ENCODE data around the gene NCOA3. TPM values are rescaled to one million over a fixed set of nuclear protein-coding genes. Genes with fewer than 3 reads are reported as not detected.
A peak's percentile ranks its signal among the peaks of the same experiment; 100 is the strongest.

NCOA3 gene
- total and polyA plus RNA-seq, 2 of the 8 experiments (the other 6 are each of a cell fraction or from before 2014, with no cell fraction given), result 7.9 to 24.7 TPM

- Histone ChIP-seq H4K91ac (replicated peaks; ENCODE audit: insufficient read length, low read length) (peak overlapping the region; percentile 40), H4K8ac (ENCODE audit: extremely low read depth, insufficient read depth, low read length) (peak overlapping the region; percentile 20; the same call in 1 of the 2 replicates), H3K4me2 (ENCODE audit: insufficient read depth in 1 of 2, low read depth in 2 of 2, low read length in 2 of 2) (no peak overlapping the region), H2BK15ac (ENCODE audit: low read length) (no peak overlapping the region), H3K18ac (ENCODE audit: extremely low read depth, low read length) (no peak overlapping the region), H2BK5ac (ENCODE audit: low read depth, low read length) (no peak overlapping the region), H3K9me3 (ENCODE audit: insufficient read depth in 2 of 2, low read depth in 1 of 2, low read length in 1 of 2) (peaks cover 0 to 3% of the 10 kb centered on the region in 2 experiments; a peak in 2 of 4 replicates), H2BK120ac (replicated peaks; ENCODE audit: low read depth, low read length) (no peak overlapping the region), H2BK20ac (ENCODE audit: low read length) (no peak overlapping the region), H3K23ac (ENCODE audit: insufficient read length) (no peak overlapping the region), H4K20me1 (replicated peaks in 1 of 2; ENCODE audit: control insufficient read depth in 1 of 2, insufficient read depth in 2 of 2, low read length in 2 of 2) (peaks cover 0 to 4% of the 10 kb centered on the region in 2 experiments), H3K36me3 (ENCODE audit: control insufficient read depth in 2 of 4, insufficient read depth in 4 of 4, low read length in 3 of 4) (peaks cover 0 to 3% (median 0%) of the 10 kb centered on the region in 4 experiments; a peak in 1 of 8 replicates), H3K14ac (ENCODE audit: insufficient read length) (no peak overlapping the region), H3K4me1 (replicated peaks in 1 of 4; ENCODE audit: control insufficient read depth in 3 of 4, insufficient read depth in 4 of 4, low read length in 3 of 4) (peaks cover 0 to 7% (median 4%) of the 10 kb centered on the region in 4 experiments; a peak in 5 of 7 replicates), H2BK12ac (ENCODE audit: low read depth, low read length) (no peak overlapping the region), H4K5ac (ENCODE audit: insufficient read length, low read depth, low read length) (no peak overlapping the region), H3K23me2 (ENCODE audit: low read depth, low read length) (no peaks in the 10 kb centered on the region), H3K56ac (replicated peaks; ENCODE audit: insufficient read length, low read depth, low read length) (no peak overlapping the region), H3K27ac (ENCODE audit: low read depth, low read length) (peak overlapping the region; percentile 50; the same call in 1 of the 2 replicates), H2AK5ac (ENCODE audit: low read depth, low read length) (no peak overlapping the region), H3K27me3 (replicated peaks in 1 of 4; ENCODE audit: control insufficient read depth in 3 of 4, extremely low read depth in 1 of 4, insufficient read depth in 3 of 4, low read length in 3 of 4) (no peaks in the 10 kb centered on the region), H3K79me1 (ENCODE audit: low read depth, low read length) (peaks cover 3% of the 10 kb centered on the region), H3K9ac (replicated peaks in 1 of 4; ENCODE audit: extremely low read depth in 1 of 4, low read depth in 3 of 4, low read length in 3 of 4) (no peak overlapping the region), H2AFZ (ENCODE audit: low read length) (no peak overlapping the region), H3K4me3 (ENCODE audit: extremely low read depth in 1 of 4, insufficient read depth in 2 of 4, low read depth in 3 of 4, low read length in 4 of 4) (no peak overlapping the region), H3K4ac (replicated peaks; ENCODE audit: insufficient read length, low read depth, low read length) (peak overlapping the region; percentile 53), H3K79me2 (ENCODE audit: control insufficient read depth in 1 of 2, insufficient read depth in 2 of 2, low read length in 2 of 2) (peaks cover 7 to 63% of the 10 kb centered on the region in 2 experiments; a peak in 2 of 4 replicates)
- DNase-seq (ENCODE audit: low read depth in 1 of 2, low spot score in 2 of 2) (peak in 1 of 2 experiments; percentile 92), FAIRE-seq (no peak)
- CTCF ChIA-PET (ENCODE audit: partially characterized antibody), result interaction anchor here (0.6 to 2.5 kb wide), 35 partner anchors 9 to 1956 kb away, joined by 3 to 26 read pairs (median 4); partner anchors contain the start of gene NCOA3
- 69% methylated on average over 19 of the region's 19 CpGs; no CpG with 5 or more reads in 1 of the 2 experiments for WGBS, 2 experiments (ENCODE audit: extremely low coverage in 1 of 2, insufficient coverage in 1 of 2, insufficient read length in 1 of 2, insufficient replicate concordance in 2 of 2, low coverage in 1 of 2, low lambda C conversion rate in 2 of 2, missing lambda C conversion rate in 1 of 2)
- POLR2A ChIA-PET (ENCODE audit: partially characterized antibody), result interaction anchor here (0.9 to 1.6 kb wide), 4 partner anchors 13 to 19 kb away, joined by 3 to 5 read pairs (median 4); no protein-coding TSS in a partner anchor
- TF ChIP-seq ASH2L (IDR thresholded peaks at IDR 0.05; ENCODE audit: low read length) (peak; percentile 9), MAFK (IDR thresholded peaks at IDR 0.05; ENCODE audit: low read depth, low read length) (no peak), CTCF (IDR thresholded peaks at IDR 0.05; ENCODE audit: control extremely low read depth in 1 of 3, insufficient read depth in 1 of 3, low read depth in 1 of 3, low read length in 3 of 3) (peak; percentile 59 to 92 (median 61)), SUZ12 (IDR thresholded peaks at IDR 0.05; ENCODE audit: low read length) (no peak), E2F6 (IDR thresholded peaks at IDR 0.05) (peak; percentile 74; the same call in 1 of the 2 replicates), RAD21 (IDR thresholded peaks at IDR 0.05 in 1 of 2, conservative IDR thresholded peaks at IDR 0.05 in 1 of 2; ENCODE audit: low read depth in 2 of 2, low read length in 2 of 2) (peak; percentile 69 to 77), CTBP2 (IDR thresholded peaks at IDR 0.05; ENCODE audit: borderline replicate concordance, insufficient read depth, insufficient read length, low read length) (no peak)
Observed at GRCh38 chr20:47521059-47521808, 19.5 kb downstream of the NCOA3 start.
